Keratinocyte (primary cell): ENCODE measurements around the gene VRK3. TPM values are rescaled to one million over a fixed set of nuclear protein-coding genes. Genes with fewer than 3 reads are reported as not detected.

Experiments used
- DNase-seq: peaks from one replicate; pipeline ENCODE4 v3.0.0-alpha.2; 2011; ENCODE audit warnings: low read depth, missing footprints, low spot score
- FAIRE-seq: peaks from 2 replicates; lab custom pipeline; 2011; peaks lifted over from hg19 to GRCh38; lab: Jason Lieb, UNC
- H2AFZ ChIP-seq: 2 replicates; pipeline ENCODE4 v1.6.0; 2012; ENCODE audit warnings: low read length, control low read depth, inconsistent platforms; ENCODE audit not compliant: control insufficient read depth
- H3K27ac ChIP-seq: 2 replicates; pipeline ENCODE4 v1.5.1; 2011; ENCODE audit warnings: low read length; ENCODE audit not compliant: control insufficient read depth, insufficient read depth
- H3K27me3 ChIP-seq: 3 replicates; pipeline ENCODE4 v1.6.0; 2011; ENCODE audit warnings: low read length; ENCODE audit not compliant: control insufficient read depth, insufficient read depth; ENCODE audit errors: extremely low read depth
- H3K36me3 ChIP-seq, 2 experiments: 2 replicates in 1 of 2; 3 replicates in 1 of 2; pipeline ENCODE4 v1.5.1; 2011; ENCODE audit warnings: low read length in 2 of 2, mild to moderate bottlenecking in 1 of 2; ENCODE audit not compliant: control insufficient read depth in 2 of 2, insufficient read depth in 2 of 2; ENCODE audit errors: extremely low read depth in 1 of 2
- H3K4me1 ChIP-seq: 3 replicates; pipeline ENCODE4 v1.5.1; 2011; ENCODE audit warnings: low read length; ENCODE audit not compliant: control insufficient read depth, insufficient read depth; ENCODE audit errors: extremely low read depth
- H3K4me2 ChIP-seq: 3 replicates; pipeline ENCODE4 v1.6.0; 2011; ENCODE audit warnings: low read depth, low read length; ENCODE audit not compliant: control insufficient read depth, insufficient read depth; ENCODE audit errors: extremely low read depth
- H3K4me3 ChIP-seq, 3 experiments: fragments of 200-600 bp in 1 of 3; sonication (generic) in 1 of 3; 2 replicates in 2 of 3; 3 replicates in 1 of 3; pipeline ENCODE4 v1.5.1; 2011 to 2016; ENCODE audit warnings: low read length in 3 of 3, mild to moderate bottlenecking in 3 of 3, control low read depth in 2 of 3, inconsistent platforms in 1 of 3, low read depth in 1 of 3, mixed read lengths in 1 of 3, mixed run types in 1 of 3, moderate library complexity in 1 of 3; ENCODE audit not compliant: control insufficient read depth in 2 of 3, insufficient read depth in 2 of 3; ENCODE audit errors: extremely low read depth in 1 of 3
- H3K79me2 ChIP-seq: 2 replicates; pipeline ENCODE4 v1.6.0; 2012; ENCODE audit warnings: low read length; ENCODE audit not compliant: control insufficient read depth, insufficient read depth
- H3K9ac ChIP-seq: 3 replicates; pipeline ENCODE4 v1.6.0; 2011; ENCODE audit warnings: low read length; ENCODE audit not compliant: control insufficient read depth, insufficient read depth; ENCODE audit errors: extremely low read depth
- H3K9me1 ChIP-seq: 3 replicates; pipeline ENCODE4 v1.6.0; 2011; ENCODE audit warnings: low read length; ENCODE audit not compliant: control insufficient read depth, insufficient read depth; ENCODE audit errors: extremely low read depth
- H3K9me3 ChIP-seq: 2 replicates; pipeline ENCODE4 v1.5.1; 2012; ENCODE audit warnings: low read depth, low read length; ENCODE audit not compliant: control insufficient read depth
- H4K20me1 ChIP-seq: 3 replicates; pipeline ENCODE4 v1.6.0; 2011; ENCODE audit warnings: low read length; ENCODE audit not compliant: control insufficient read depth, insufficient read depth; ENCODE audit errors: extremely low read depth
- EZH2 ChIP-seq: IDR thresholded peaks from one replicate; pipeline ENCODE4 v1.6.1; 2012; ENCODE audit warnings: inconsistent platforms, mild to moderate bottlenecking, low read length, moderate library complexity
- dilution Hi-C: fragments of 300-500 bp; cut with MboI; formaldehyde crosslinking; loops from one replicate; pipeline ENCODE4 v1.7.0; 2020; ENCODE audit warnings: low sequenced_read_pairs; ENCODE audit not compliant: extremely low pct_ligation_motif_present
- polyA plus RNA-seq, 5 experiments: library from polyadenylated mRNA; depleted of rRNA in 3 of 5; stranded (reverse) in 3 of 5; stranded (forward) in 1 of 5; unstranded in 1 of 5; fragments of >200 nt; gene quantifications; 1 replicate in 1 of 5; 2 replicates in 3 of 5; 3 replicates in 1 of 5; pipeline versions ENCODE4 v1.2.1 to v1.2.3, GENCODE V29; 2011 to 2012; ENCODE audit warnings: missing spikeins in 2 of 5, low read depth in 1 of 5, low replicate concordance in 1 of 5
- TF ChIP-seq, protein P1 (sequence below), 3 experiments: IDR thresholded peaks in 1 of 3; conservative IDR thresholded peaks in 1 of 3; optimal IDR thresholded peaks in 1 of 3; 2 replicates in 2 of 3; 3 replicates in 1 of 3; pipeline versions ENCODE3 to v1.5.1; 2011; ENCODE audit warnings: low read length in 3 of 3, mild to moderate bottlenecking in 3 of 3, moderate library complexity in 2 of 3, control low read depth in 1 of 3, inconsistent platforms in 1 of 3; ENCODE audit not compliant: insufficient read depth in 2 of 3; ENCODE audit errors: extremely low read depth in 1 of 3

Gene VRK3
- polyA plus RNA-seq, 1 donor (not counting 4 experiments of a cell fraction or from before 2014, with no cell fraction given): 15.6 TPM

DNA sequence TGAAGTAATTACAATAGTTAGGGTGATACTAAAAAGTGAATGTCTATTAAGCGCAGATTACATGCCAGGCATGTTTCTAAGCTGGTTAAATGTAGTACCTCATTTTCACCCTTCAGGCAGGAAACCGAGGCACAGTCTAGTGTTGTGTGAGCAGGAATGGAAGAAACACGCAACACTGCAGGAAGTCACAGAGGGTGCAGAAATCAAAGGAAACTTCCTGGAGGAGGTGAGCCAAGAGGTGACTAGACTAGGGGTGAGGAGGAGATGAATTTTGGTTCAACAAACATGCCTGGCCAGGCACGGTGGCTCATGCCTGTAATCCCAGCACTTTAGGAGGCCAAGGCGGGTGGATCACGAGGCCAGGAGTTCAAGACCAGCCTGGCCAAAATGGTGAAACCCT, 42.4 kb upstream of the VRK3 start:
- peaks cover 2% of the 10 kb centered on the region for H3K9me3 ChIP-seq
- H3K4me2 ChIP-seq: no peak overlapping the region
- H3K9me1 ChIP-seq: no peaks in the 10 kb centered on the region
- FAIRE-seq (no peak), DNase-seq (no peak)
- no peaks in the 10 kb centered on the region for H3K4me1 ChIP-seq
- H3K27ac ChIP-seq: no peak overlapping the region
- no peak for TF ChIP-seq EZH2
- TF ChIP-seq, protein P1, sequence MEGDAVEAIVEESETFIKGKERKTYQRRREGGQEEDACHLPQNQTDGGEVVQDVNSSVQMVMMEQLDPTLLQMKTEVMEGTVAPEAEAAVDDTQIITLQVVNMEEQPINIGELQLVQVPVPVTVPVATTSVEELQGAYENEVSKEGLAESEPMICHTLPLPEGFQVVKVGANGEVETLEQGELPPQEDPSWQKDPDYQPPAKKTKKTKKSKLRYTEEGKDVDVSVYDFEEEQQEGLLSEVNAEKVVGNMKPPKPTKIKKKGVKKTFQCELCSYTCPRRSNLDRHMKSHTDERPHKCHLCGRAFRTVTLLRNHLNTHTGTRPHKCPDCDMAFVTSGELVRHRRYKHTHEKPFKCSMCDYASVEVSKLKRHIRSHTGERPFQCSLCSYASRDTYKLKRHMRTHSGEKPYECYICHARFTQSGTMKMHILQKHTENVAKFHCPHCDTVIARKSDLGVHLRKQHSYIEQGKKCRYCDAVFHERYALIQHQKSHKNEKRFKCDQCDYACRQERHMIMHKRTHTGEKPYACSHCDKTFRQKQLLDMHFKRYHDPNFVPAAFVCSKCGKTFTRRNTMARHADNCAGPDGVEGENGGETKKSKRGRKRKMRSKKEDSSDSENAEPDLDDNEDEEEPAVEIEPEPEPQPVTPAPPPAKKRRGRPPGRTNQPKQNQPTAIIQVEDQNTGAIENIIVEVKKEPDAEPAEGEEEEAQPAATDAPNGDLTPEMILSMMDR (optimal IDR thresholded peaks at IDR 0.05 in 1 of 3, IDR thresholded peaks at IDR 0.05 in 1 of 3, conservative IDR thresholded peaks at IDR 0.05 in 1 of 3; ENCODE audit: extremely low read depth in 1 of 3, insufficient read depth in 2 of 3, low read length in 3 of 3): no peak
- H3K4me3 ChIP-seq: no peak overlapping the region
- no peak overlapping the region for H3K9ac ChIP-seq
- no peaks in the 10 kb centered on the region for H3K27me3 ChIP-seq
- H4K20me1 ChIP-seq: no peaks in the 10 kb centered on the region
- no peaks in the 10 kb centered on the region for H3K36me3 ChIP-seq
- no peak overlapping the region for H2AFZ ChIP-seq
- H3K79me2 ChIP-seq: no peaks in the 10 kb centered on the region
- dilution Hi-C loops: no loop called here

DNA sequence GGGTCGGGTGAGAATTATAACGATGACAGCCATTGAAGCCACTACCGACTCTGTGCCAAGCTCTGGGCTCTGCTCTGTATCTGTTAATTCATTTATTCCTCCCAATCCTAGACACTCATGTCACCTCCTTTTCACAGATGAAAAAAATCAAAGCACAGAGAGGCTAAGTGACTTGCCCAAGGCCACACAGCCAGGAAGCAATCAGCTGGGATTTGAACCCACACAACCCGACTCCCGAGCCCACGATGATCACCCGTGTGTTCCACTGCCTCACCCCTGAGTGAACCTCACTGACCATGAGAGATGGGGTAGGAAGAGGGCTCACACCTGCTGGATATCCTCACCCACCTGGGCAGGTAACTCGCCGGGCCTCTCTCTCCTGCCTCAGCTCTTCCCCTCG, 40.8 kb upstream of the VRK3 start:
- DNase-seq (no peak), FAIRE-seq (no peak)
- no peak overlapping the region for H3K4me3 ChIP-seq
- no peaks in the 10 kb centered on the region for H3K9me1 ChIP-seq
- H3K4me2 ChIP-seq: no peak overlapping the region
- no peaks in the 10 kb centered on the region for H3K79me2 ChIP-seq
- H3K9me3 ChIP-seq: no peaks in the 10 kb centered on the region
- no peaks in the 10 kb centered on the region for H4K20me1 ChIP-seq
- dilution Hi-C loops: no loop called here
- TF ChIP-seq EZH2: no peak
- TF ChIP-seq, protein P1 (optimal IDR thresholded peaks at IDR 0.05 in 1 of 3, IDR thresholded peaks at IDR 0.05 in 1 of 3, conservative IDR thresholded peaks at IDR 0.05 in 1 of 3; ENCODE audit: extremely low read depth in 1 of 3, insufficient read depth in 2 of 3, low read length in 3 of 3): no peak
- no peaks in the 10 kb centered on the region for H3K4me1 ChIP-seq
- no peak overlapping the region for H3K27ac ChIP-seq
- H3K9ac ChIP-seq: no peak overlapping the region
- no peak overlapping the region for H2AFZ ChIP-seq
- H3K27me3 ChIP-seq: no peaks in the 10 kb centered on the region
- no peaks in the 10 kb centered on the region for H3K36me3 ChIP-seq
